HEK293T (cell line): ENCODE measurements around the gene PIK3CG.

ENCODE experiments used
- CTCF ChIA-PET: fragments of 350-600 bp; formaldehyde crosslinking; extraction: SDS; loops from one replicate; lab custom pipeline; 2021; ENCODE audit warnings: antibody characterized with exemption, inconsistent platforms; lab: Yijun Ruan, JAX
- POLR2A ChIA-PET: fragments of 350-600 bp; formaldehyde crosslinking; extraction: SDS; loops from one replicate; lab custom pipeline; 2020; ENCODE audit warnings: antibody characterized with exemption, inconsistent platforms; lab: Yijun Ruan, JAX
- DNase-seq: peaks from one replicate; pipeline ENCODE4 v3.0.0; 2012; ENCODE audit warnings: mixed read lengths; ENCODE audit errors: extremely low spot score
- ARNT ChIP-seq: fragments of 450-650 bp; IDR thresholded peaks from 2 replicates; pipeline ENCODE4 v1.6.1; 2017; ENCODE audit warnings: mild to moderate bottlenecking
- BHLHE40 ChIP-seq: fragments of 450-650 bp; IDR thresholded peaks from 2 replicates; pipeline ENCODE4 v1.6.1; 2016; ENCODE audit warnings: mild to moderate bottlenecking, moderate library complexity, borderline replicate concordance
- CTBP1 ChIP-seq: fragments of 450-650 bp; IDR thresholded peaks from 2 replicates; pipeline ENCODE4 v1.6.1; 2016; ENCODE audit warnings: borderline replicate concordance
- ELF4 ChIP-seq: fragments of 450-650 bp; IDR thresholded peaks from 2 replicates; pipeline ENCODE4 v1.6.1; 2017; ENCODE audit warnings: antibody characterized with exemption
- FOXA1 ChIP-seq: fragments of 450-650 bp; IDR thresholded peaks from 2 replicates; pipeline ENCODE4 v1.6.1; 2016; ENCODE audit warnings: mild to moderate bottlenecking
- FOXK2 ChIP-seq: fragments of 450-650 bp; IDR thresholded peaks from 2 replicates; pipeline ENCODE4 v1.6.1; 2016; ENCODE audit warnings: mild to moderate bottlenecking
- FOXM1 ChIP-seq: fragments of 450-650 bp; IDR thresholded peaks from 2 replicates; pipeline ENCODE4 v1.6.1; 2017; ENCODE audit warnings: mild to moderate bottlenecking, borderline replicate concordance
- HDGF ChIP-seq: fragments of 450-650 bp; IDR thresholded peaks from 2 replicates; pipeline ENCODE4 v1.6.1; 2017; ENCODE audit warnings: antibody characterized with exemption, borderline replicate concordance
- L3MBTL2 ChIP-seq: fragments of 450-650 bp; conservative IDR thresholded peaks from 2 replicates; pipeline ENCODE4 v1.6.1; 2016; ENCODE audit warnings: mild to moderate bottlenecking
- LEF1 ChIP-seq: fragments of 450-650 bp; IDR thresholded peaks from 2 replicates; pipeline ENCODE4 v1.6.1; 2017; ENCODE audit warnings: mild to moderate bottlenecking, borderline replicate concordance
- NFRKB ChIP-seq: fragments of 450-650 bp; IDR thresholded peaks from 2 replicates; pipeline ENCODE4 v1.6.1; 2016; ENCODE audit warnings: mild to moderate bottlenecking, moderate library complexity
- SP1 ChIP-seq: fragments of 450-650 bp; IDR thresholded peaks from 2 replicates; pipeline ENCODE4 v1.6.1; 2017
- SUZ12 ChIP-seq: fragments of 450-650 bp; IDR thresholded peaks from 2 replicates; pipeline ENCODE4 v1.6.1; 2016; ENCODE audit warnings: mild to moderate bottlenecking
- TARDBP ChIP-seq: fragments of 450-650 bp; IDR thresholded peaks from 2 replicates; pipeline ENCODE4 v1.6.1; 2016
- ZNF384 ChIP-seq: fragments of 450-650 bp; IDR thresholded peaks from 2 replicates; pipeline ENCODE4 v1.6.1; 2016
- TF ChIP-seq, protein P1 (sequence below): fragments of 450-650 bp; IDR thresholded peaks from 2 replicates; pipeline ENCODE4 v1.6.1; 2016

Gene PIK3CG

DNA sequence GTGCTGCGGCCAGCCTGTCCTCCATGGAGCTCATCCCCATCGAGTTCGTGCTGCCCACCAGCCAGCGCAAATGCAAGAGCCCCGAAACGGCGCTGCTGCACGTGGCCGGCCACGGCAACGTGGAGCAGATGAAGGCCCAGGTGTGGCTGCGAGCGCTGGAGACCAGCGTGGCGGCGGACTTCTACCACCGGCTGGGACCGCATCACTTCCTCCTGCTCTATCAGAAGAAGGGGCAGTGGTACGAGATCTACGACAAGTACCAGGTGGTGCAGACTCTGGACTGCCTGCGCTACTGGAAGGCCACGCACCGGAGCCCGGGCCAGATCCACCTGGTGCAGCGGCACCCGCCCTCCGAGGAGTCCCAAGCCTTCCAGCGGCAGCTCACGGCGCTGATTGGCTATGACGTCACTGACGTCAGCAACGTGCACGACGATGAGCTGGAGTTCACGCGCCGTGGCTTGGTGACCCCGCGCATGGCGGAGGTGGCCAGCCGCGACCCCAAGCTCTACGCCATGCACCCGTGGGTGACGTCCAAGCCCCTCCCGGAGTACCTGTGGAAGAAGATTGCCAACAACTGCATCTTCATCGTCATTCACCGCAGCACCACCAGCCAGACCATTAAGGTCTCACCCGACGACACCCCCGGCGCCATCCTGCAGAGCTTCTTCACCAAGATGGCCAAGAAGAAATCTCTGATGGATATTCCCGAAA lies 2.7 kb downstream of the PIK3CG start:
- ChIA-PET CTCF (no interaction called here), POLR2A (no interaction called here)
- no peak for TF ChIP-seq HDGF
- TF ChIP-seq, protein P1, sequence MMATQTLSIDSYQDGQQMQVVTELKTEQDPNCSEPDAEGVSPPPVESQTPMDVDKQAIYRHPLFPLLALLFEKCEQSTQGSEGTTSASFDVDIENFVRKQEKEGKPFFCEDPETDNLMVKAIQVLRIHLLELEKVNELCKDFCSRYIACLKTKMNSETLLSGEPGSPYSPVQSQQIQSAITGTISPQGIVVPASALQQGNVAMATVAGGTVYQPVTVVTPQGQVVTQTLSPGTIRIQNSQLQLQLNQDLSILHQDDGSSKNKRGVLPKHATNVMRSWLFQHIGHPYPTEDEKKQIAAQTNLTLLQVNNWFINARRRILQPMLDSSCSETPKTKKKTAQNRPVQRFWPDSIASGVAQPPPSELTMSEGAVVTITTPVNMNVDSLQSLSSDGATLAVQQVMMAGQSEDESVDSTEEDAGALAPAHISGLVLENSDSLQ, result no peak
- TF ChIP-seq BHLHE40, result no peak
- no peak for TF ChIP-seq LEF1
- TF ChIP-seq FOXM1, result no peak
- TF ChIP-seq FOXK2, result no peak
- TF ChIP-seq FOXA1, result no peak
- TF ChIP-seq NFRKB, result no peak
- no peak for TF ChIP-seq SUZ12
- TF ChIP-seq TARDBP, result no peak
- no peak for TF ChIP-seq ARNT
- no peak for TF ChIP-seq ELF4
- no peak for TF ChIP-seq CTBP1
- no peak for TF ChIP-seq SP1
- TF ChIP-seq ZNF384, result no peak
- DNase-seq, result no peak

DNA sequence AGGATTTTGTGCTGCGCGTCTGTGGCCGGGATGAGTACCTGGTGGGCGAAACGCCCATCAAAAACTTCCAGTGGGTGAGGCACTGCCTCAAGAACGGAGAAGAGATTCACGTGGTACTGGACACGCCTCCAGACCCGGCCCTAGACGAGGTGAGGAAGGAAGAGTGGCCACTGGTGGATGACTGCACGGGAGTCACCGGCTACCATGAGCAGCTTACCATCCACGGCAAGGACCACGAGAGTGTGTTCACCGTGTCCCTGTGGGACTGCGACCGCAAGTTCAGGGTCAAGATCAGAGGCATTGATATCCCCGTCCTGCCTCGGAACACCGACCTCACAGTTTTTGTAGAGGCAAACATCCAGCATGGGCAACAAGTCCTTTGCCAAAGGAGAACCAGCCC lies 3.3 kb downstream of the PIK3CG start:
- TF ChIP-seq NFRKB, result no peak
- TF ChIP-seq SP1, result no peak
- no peak for TF ChIP-seq TARDBP
- TF ChIP-seq ELF4, result no peak
- TF ChIP-seq HDGF, result no peak
- TF ChIP-seq FOXK2, result no peak
- TF ChIP-seq BHLHE40, result no peak
- TF ChIP-seq, protein P1, result no peak
- TF ChIP-seq FOXA1, result no peak
- no peak for TF ChIP-seq LEF1
- DNase-seq, result no peak
- ChIA-PET POLR2A (no interaction called here), CTCF (no interaction called here)

DNA sequence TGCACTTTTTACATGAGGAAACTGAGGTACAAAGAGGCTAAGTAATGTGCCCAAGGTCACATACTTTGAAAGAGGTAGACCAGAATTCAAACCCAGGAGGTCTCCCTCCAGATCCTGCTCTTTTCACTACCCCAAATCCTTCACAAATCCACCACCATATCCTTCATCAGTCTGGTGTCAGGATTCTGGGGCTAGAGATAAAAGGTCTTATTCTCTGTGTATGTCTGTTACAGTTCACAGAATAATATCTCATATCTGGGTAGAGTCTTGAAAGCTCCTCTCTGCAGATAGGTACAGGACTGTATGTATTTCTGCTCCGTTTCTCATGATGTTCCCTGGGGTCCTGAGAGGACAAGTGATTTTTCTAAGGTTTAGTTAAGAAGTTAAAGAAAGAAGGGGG lies 4.9 kb downstream of the PIK3CG start:
- ChIA-PET CTCF (no interaction called here), POLR2A (no interaction called here)
- no peak for DNase-seq
- no peak for TF ChIP-seq CTBP1
- no peak for TF ChIP-seq ELF4
- no peak for TF ChIP-seq FOXK2
- TF ChIP-seq, protein P1, result no peak

DNA sequence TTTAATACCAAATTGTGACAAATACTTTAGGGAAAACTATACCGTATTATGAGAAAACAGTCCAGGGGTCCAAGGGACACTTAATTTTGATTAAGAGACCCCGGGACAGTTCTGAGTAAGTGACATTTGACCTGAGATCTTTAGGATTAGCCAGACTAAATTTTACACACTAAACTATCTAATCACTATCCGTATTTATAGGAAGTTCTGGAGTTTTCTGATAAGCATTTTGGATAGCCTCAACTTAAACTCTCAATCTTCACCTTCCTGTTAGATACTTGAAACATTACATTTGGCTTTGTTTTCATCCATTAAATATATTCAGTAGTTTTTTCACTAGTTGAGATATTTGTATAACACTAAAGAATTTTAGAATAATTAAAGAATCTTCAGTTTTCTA lies 5.4 kb downstream of the PIK3CG start:
- no peak for DNase-seq
- TF ChIP-seq TARDBP (no peak), L3MBTL2 (no peak), HDGF (no peak), ELF4 (no peak), SUZ12 (no peak), FOXK2 (no peak), FOXM1 (no peak), LEF1 (no peak)
- CTCF ChIA-PET, result no interaction called here
- POLR2A ChIA-PET, result no interaction called here

DNA sequence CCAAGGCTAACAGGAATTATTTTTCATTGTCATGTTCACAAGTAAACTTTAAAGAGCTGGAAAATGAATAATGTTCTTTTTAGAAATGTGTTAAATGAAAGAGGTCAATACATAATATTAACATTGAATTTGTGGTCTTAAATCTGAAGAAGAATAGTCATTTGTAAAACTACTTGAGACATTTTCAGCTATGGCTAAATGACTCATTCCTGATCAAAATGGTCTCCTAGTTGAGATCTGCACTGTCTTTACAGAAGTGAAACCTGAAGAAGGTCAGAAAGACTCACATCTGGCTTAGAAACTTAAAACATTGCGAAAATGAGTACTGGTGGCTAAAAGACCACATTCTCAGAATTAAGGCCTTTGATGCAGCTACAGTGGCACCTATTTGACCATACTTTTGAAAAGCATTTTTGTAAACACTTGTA lies 5.9 kb downstream of the PIK3CG start:
- ChIA-PET POLR2A (no interaction called here), CTCF (no interaction called here)
- DNase-seq, result no peak
- TF ChIP-seq ARNT, result no peak

DNA sequence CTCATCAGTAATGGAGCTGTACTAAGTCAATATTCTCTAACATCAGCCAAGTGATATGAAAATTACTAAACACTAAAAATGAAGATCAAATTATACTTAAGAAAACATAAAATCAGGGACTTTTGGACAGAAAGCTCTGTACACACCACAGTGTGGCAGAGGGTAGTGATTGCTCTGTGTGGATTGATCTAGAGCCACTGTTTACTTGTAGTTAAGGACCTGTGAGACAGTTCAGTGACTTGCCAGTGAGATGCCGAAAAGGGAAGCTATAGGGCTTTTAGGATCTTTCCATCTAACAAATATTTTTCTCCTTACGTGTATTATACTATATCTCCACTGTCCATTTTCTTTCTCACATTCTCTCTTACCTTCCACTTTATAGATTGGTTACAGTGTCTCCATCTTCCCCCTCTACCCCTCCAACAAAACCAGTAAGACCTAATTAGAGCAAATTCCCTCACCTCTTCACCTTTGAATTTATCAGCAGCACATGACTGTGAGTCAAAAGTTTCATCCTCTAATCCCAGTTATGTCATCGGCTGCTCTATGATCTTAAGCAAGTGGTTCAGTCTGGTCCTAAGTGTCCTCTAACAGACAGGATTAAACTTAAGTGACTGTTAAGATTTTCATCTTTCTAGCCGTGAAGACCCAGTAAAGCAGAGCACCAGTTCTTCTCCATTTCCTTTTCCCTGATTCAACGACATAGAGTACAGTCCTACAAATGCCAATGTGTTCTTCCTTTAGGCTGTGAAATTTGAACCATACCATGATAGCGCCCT lies 6.9 kb downstream of the PIK3CG start:
- ChIA-PET CTCF (no interaction called here), POLR2A (no interaction called here)
- no peak for DNase-seq
- TF ChIP-seq HDGF, result no peak
- TF ChIP-seq BHLHE40, result no peak
- no peak for TF ChIP-seq L3MBTL2
- TF ChIP-seq TARDBP, result no peak
- no peak for TF ChIP-seq FOXM1
- TF ChIP-seq, protein P1, result no peak
- no peak for TF ChIP-seq FOXK2
- TF ChIP-seq ZNF384, result no peak
- TF ChIP-seq NFRKB, result no peak
- TF ChIP-seq FOXA1, result no peak
- TF ChIP-seq CTBP1, result no peak
- TF ChIP-seq LEF1, result no peak
- TF ChIP-seq SP1, result no peak
